ENCODE data around the gene PHEX.

Gene PHEX

DNA sequence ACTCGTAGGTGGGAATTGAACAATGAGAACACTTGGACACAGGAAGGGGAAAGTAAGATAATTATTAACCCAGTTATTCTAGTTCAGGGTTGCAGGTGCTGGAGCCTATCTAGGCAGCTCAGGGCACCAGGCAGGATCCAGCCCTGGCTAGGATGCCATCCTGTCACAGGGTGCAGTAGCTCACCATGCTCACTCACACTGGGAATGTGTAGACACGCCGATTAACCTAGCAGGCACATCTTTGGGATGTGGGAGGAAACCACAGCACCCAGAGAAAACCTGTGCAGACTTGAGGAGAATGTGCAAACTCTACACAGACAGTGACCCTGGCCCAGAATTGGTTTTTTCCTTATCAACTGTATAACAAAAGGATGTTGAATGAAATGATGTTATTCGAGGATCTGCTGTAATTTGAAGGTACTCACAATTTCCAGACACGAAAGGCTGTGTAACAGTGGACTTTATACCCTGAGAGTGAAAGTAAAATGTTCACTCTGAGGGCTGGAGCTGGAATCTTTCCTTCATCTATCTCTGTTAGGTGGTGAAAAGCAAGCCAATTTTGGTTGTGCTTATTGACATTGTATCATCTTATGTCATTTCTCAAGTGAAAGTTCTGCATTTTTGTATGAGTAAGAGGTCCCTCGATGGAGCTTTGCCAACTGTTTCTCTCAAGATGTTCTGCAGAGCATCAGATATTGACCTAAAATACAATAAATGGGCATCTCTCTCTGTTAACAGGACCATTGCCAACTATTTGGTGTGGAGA lies 78.8 kb downstream of the PHEX start:
- TF ChIP-seq, protein P1, sequence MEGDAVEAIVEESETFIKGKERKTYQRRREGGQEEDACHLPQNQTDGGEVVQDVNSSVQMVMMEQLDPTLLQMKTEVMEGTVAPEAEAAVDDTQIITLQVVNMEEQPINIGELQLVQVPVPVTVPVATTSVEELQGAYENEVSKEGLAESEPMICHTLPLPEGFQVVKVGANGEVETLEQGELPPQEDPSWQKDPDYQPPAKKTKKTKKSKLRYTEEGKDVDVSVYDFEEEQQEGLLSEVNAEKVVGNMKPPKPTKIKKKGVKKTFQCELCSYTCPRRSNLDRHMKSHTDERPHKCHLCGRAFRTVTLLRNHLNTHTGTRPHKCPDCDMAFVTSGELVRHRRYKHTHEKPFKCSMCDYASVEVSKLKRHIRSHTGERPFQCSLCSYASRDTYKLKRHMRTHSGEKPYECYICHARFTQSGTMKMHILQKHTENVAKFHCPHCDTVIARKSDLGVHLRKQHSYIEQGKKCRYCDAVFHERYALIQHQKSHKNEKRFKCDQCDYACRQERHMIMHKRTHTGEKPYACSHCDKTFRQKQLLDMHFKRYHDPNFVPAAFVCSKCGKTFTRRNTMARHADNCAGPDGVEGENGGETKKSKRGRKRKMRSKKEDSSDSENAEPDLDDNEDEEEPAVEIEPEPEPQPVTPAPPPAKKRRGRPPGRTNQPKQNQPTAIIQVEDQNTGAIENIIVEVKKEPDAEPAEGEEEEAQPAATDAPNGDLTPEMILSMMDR (IDR thresholded peaks at IDR 0.05; ENCODE audit: control insufficient read depth, extremely low read depth, insufficient read depth), result no peak
- no peak for DNase-seq (ENCODE audit: low read depth)
- H3K4me3 ChIP-seq (ENCODE audit: low read depth, low read length), result no peak overlapping the region

- no peak for DNase-seq (ENCODE audit: low read depth)
- H3K4me3 ChIP-seq (ENCODE audit: low read depth, low read length), result no peak overlapping the region
- TF ChIP-seq, protein P1 (IDR thresholded peaks at IDR 0.05; ENCODE audit: control insufficient read depth, extremely low read depth, insufficient read depth), result no peak
Measured at GRCh38 chrX:22116605-22117546, 84.8 kb downstream of the PHEX start.

- DNase-seq (ENCODE audit: low read depth), result no peak
- TF ChIP-seq, protein P1 (IDR thresholded peaks at IDR 0.05; ENCODE audit: control insufficient read depth, extremely low read depth, insufficient read depth), result no peak
- no peak overlapping the region for H3K4me3 ChIP-seq (ENCODE audit: low read depth, low read length)
Measured at GRCh38 chrX:22117633-22118032, 85.5 kb downstream of the PHEX start.

DNA sequence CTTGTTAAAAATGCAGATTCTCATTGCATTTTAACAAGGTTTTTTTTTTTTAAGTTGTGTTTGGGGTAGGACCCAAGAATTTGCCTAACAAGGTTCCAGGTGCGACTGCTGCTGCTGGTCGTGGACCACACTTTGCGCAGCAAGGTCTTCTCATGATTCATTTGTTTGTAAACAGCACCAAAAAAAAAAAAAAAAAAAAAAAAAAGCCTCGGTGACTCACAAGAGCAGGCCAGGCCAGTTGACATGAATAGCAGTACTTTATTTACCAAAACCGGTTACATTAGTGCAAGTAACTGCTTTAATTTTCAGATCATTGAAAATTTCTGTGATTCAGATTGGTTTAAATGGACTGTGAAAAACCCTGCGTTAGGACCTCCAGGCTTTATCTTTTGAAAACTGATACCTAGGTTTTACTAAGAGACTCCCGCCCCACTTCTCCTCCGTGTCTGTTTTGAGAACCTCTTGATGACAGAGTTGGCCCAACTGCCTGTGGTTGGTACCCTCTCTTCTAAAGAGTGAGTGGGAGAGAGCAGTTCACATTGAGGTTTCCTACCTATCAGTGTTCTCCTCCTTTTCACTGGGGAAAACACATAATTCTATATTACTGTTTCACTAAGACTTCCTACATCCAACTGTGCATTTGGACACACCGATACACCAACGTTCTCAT lies 86.2 kb downstream of the PHEX start:
- TF ChIP-seq, protein P1 (IDR thresholded peaks at IDR 0.05; ENCODE audit: control insufficient read depth, extremely low read depth, insufficient read depth), result no peak
- DNase-seq (ENCODE audit: low read depth), result no peak
- no peak overlapping the region for H3K4me3 ChIP-seq (ENCODE audit: low read depth, low read length)

DNA sequence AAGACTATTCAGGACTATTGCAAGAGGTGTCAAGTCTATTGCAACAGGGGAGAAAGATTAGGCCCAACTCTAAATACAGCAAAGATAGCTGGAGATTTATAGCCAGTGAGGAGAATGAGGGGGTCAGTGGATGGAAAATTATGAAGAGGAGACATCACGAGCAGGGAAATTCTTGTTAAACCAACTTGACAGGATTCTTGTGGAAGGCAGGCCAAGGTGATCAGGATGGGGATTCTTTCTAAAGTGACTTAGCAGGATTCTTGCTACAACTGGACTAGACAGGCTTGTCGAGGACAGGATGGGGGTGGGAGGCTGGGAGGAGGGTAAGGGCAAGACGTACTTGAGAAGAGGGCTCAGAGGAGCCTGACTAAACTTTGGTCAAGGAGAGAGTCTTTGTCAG lies 89.0 kb downstream of the PHEX start:
- TF ChIP-seq, protein P1 (IDR thresholded peaks at IDR 0.05; ENCODE audit: control insufficient read depth, extremely low read depth, insufficient read depth), result no peak
- DNase-seq (ENCODE audit: low read depth), result no peak
- H3K4me3 ChIP-seq (ENCODE audit: low read depth, low read length), result no peak overlapping the region

GRCh38 chrX:22122510-22122909 lies 90.4 kb downstream of the PHEX start:
- TF ChIP-seq, protein P1 (IDR thresholded peaks at IDR 0.05; ENCODE audit: control insufficient read depth, extremely low read depth, insufficient read depth), result no peak
- no peak overlapping the region for H3K4me3 ChIP-seq (ENCODE audit: low read depth, low read length)
- no peak for DNase-seq (ENCODE audit: low read depth)

All from LNCaP clone FGC (cell line).